GM18505 (cell line): ENCODE data around the gene PRSS33.

Source experiments
- ATAC-seq: cut with Tn5 transposase; IDR thresholded peaks from one replicate; pipeline ENCODE4 v1.9.1; 2021; ENCODE audit not compliant: unreplicated experiment
- POLR2A ChIP-seq: IDR thresholded peaks from 4 replicates; pipeline ENCODE4 v1.6.1; 2011; ENCODE audit warnings: borderline replicate concordance; ENCODE audit not compliant: insufficient read depth, insufficient read length; ENCODE audit errors: extremely low read depth

The PRSS33 gene

DNA sequence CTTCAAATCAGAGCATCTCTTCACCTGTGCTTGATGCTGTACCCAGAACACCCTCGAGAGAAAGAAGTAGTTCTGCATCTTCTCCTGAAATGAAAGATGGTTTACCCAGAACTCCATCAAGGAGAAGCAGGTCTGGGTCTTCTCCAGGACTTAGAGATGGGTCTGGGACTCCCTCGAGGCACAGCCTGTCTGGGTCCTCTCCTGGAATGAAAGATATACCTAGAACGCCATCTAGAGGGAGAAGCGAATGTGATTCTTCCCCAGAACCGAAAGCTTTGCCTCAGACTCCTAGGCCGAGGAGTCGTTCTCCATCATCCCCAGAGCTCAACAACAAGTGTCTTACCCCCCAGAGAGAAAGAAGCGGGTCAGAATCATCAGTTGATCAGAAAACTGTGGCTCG, 22.6 kb downstream of the PRSS33 start:
- no peak for TF ChIP-seq POLR2A
- no peak for ATAC-seq

DNA sequence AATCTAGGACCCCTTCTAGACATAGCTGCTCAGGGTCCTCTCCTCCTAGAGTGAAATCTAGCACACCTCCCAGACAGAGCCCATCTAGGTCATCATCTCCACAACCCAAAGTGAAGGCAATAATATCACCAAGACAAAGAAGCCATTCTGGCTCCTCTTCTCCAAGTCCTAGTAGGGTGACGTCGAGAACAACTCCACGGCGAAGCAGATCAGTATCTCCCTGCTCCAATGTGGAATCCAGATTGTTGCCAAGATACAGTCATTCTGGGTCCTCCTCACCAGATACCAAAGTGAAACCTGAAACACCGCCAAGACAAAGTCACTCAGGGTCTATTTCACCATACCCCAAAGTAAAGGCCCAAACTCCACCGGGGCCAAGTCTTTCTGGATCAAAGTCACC, 24.2 kb downstream of the PRSS33 start:
- no peak for ATAC-seq
- TF ChIP-seq POLR2A, result no peak

DNA sequence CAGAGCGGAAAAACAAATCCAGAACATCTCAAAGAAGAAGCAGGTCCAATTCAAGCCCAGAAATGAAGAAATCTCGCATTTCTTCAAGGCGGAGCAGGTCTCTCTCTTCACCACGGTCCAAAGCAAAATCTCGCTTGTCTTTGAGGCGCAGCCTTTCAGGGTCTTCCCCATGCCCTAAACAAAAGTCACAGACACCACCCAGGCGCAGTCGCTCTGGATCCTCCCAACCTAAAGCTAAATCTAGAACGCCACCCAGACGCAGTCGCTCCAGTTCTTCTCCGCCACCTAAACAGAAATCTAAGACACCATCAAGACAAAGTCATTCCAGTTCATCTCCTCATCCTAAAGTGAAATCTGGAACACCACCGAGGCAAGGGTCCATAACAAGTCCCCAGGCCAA, 24.6 kb downstream of the PRSS33 start:
- ATAC-seq, result no peak

DNA sequence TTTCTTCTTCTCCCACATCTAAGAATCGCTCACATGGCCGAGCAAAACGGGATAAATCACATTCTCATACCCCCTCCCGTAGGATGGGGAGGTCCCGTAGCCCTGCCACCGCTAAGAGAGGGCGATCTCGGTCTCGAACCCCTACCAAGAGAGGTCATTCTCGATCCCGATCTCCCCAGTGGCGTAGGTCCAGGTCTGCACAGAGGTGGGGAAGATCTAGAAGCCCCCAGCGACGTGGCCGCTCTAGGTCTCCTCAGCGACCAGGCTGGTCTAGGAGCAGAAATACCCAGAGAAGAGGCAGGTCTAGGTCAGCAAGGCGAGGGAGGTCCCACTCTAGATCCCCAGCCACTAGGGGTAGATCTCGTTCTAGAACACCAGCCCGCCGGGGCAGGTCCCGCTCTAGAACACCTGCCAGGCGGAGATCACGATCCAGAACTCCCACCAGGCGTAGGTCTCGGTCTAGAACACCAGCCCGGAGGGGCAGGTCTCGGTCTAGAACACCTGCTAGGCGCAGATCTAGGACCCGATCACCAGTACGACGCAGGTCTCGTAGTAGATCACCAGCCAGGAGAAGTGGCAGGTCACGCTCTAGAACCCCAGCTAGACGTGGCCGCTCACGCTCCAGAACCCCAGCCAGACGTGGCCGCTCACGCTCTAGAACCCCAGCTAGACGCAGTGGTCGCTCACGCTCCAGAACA, 25.3 kb downstream of the PRSS33 start:
- peak; percentile 36 for TF ChIP-seq POLR2A
- no peak for ATAC-seq

More for the DNA sequence above, 24.6 kb downstream of the PRSS33 start:
- TF ChIP-seq POLR2A, result no peak

DNA sequence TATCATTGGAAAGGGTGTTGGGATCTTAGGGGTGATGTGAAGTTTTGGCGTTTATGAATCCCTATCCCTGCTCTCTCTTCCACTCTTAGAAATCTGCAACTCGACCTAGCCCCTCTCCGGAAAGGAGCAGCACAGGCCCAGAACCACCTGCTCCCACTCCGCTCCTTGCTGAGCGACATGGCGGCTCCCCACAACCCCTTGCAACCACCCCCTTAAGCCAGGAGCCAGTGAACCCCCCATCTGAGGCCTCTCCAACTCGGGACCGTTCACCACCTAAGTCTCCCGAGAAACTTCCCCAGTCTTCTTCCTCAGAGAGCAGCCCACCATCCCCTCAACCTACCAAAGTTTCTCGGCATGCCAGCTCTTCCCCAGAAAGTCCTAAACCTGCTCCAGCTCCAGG, 25.9 kb downstream of the PRSS33 start:
- ATAC-seq, result no peak
- no peak for TF ChIP-seq POLR2A

DNA sequence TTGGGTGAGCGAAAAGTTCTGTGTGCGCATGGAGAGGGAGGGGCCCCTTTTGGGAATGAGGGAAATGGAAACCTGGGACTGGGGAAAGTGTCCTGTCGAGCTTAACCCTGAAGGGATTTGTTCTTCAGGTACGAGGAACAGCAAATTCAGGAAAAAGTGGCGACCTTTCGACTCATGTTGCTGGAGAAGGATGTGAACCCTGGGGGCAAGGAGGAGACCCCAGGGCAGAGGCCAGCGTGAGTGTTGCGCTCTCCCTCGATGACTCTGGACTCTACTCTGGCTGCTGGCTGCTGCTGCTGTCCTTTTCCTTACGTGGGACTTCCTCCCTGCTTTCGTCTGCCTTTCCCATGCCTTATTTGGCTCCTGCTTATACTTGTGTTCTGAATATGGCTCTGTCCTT, 30.0 kb downstream of the PRSS33 start:
- no peak for TF ChIP-seq POLR2A
- no peak for ATAC-seq

DNA sequence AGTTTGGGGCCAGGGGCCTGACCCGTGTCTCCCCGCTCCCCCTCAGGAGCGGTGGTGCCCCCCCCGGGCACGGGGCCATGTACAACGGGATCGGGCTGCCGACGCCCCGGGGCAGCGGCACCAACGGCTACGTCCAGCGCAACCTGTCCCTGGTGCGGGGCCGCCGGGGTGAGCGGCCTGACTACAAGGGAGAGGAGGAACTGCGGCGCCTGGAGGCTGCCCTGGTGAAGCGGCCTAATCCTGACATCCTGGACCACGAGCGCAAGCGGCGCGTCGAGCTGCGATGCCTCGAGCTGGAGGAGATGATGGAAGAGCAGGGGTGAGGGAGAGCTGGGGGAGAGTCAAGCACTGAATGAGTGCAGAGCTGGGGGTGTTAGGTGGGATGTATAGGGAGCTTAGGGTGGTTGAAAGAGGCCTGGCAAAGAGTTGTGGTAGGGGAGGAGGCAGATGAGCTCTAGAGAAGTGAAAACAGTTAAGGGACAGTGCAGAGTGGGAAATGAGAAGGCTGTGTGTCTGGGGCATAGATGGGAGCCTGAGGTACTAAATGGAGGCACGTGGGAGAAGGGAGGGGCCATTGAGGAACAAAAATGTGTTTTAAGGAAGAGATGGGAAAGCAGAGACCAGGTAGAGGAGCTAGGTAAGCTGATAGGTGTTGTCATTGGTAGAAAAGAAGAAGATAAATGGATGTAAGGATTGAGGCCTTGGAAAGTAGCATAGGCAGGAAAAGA, 30.9 kb downstream of the PRSS33 start:
- TF ChIP-seq POLR2A, result no peak
- no peak for ATAC-seq

DNA sequence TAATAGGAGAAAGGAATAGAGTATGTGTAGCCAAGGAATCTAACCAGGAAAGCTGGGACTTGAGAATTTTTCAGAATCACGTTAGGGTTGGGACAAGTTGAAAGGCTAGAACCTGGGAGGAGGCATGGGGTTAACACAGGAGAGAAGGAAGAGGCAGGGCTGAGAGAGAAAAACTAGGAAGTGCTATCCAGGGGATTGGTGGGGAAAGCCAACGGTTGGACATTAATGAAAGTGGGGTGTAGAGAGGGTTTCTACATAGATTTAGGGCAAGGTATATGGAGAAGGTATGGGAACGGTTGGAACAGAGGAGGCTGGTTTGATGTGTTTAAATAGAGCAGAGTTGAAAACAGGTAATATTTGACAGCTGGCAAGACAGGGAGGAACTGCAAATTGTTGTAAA, 32.2 kb downstream of the PRSS33 start:
- ATAC-seq, result no peak
- no peak for TF ChIP-seq POLR2A

DNA sequence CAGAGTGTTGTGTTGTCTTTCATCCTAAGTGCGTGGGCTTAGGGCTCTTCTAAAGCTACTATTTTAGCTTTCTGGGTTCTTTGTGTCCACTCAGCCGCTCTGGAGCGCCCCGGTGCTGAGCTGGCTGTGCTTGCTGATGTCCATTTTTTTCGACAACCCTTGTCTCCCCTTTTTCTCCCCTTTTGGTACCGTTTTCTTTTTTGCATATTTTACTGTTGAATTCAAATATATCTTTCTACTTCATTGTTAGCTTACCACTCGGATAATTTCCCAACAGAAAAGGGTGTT, 33.7 kb downstream of the PRSS33 start:
- no peak for ATAC-seq
- TF ChIP-seq POLR2A, result no peak

DNA sequence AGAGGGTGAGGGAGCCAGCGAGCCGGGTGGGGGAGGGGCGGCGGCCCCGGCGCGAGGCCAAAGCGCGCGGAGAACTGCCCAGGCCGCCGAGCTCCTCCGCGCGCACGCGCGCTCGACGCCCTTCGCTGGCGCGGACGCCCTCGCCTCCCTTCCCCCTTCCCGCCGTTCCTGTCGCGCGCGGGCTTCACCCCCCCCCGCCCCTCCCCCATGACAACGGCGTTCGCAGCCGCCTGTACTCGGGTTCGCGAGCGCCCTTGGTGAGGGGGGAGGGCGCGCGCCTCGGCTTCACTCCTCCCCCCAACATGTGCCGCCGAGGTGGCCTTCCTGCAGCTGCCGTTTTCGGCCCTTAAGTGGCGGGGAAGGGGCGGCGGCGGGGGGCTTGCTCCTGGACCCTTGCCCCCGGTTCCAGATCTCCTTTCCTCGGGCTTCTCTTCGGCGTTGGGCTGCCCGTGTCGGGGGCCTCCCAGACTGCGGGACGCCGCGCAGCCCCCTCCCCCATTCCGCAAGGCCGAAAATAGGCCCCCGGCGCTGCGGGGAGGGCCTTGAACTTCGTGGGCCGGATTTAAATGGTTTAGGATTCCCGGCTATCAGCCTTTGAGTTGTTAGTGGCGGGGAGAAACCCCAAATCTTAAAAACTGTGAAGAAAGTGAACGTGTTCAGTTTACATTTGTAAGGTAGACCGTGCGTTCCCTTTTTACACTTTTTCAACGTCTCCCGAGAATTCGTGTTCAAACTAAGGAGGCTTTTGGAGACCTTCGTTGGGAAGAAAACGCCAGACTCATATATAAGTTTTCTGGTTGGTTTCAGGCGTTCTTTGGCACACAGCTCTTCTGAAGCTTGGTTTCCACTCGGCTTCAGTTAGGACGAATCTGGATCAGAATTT, 34.3 kb downstream of the PRSS33 start:
- ATAC-seq, result peak; percentile 39
- TF ChIP-seq POLR2A, result no peak

DNA sequence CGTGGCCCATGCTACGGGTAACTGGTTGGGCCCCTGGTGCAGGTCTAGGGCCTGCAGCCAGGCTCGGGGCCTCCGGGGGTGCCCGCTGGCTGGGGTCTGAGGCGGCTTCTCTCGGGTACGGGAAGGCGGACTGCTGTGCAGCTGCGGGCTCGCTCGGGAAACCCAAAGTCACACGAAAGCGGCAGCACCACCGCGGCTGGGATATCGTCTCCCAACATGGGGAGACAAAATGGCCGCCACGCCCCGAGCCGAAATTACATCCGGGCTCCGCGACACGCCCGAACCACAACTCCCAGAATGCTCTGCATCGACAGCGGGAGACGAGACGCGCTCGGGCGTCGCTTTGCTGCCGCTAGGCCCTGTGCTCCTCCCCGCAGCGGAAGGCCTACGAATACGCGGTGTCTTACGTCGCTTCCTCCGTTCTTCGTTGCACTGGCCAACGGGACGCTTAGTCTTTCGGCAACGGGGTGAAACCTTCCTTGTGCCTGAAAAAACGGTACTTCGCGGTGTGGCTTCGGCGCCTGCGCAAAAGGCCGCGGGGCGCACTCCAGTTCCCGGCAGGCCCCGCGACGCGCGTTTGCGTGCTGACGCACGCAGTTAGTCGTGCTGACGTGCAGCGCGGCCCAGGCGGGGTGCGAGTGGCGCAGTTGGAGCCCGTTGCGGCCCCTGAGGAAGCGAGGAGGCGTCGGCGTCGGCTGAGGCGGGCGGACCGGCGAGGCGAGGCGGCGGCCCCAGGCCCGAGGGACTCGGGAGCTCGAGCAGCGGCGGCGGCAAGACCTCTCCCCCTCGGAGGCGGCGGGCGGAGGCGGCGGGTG, 35.1 kb downstream of the PRSS33 start, which contains the start of gene SRRM2:
TSS of gene SRRM2 (plus strand) at position 604 of the 815 bp plus-strand sequence. CDS start 3,727 bp downstream, outside the sequence.
- peak; percentile 86 for TF ChIP-seq POLR2A
- ATAC-seq, result peak; percentile 80

DNA sequence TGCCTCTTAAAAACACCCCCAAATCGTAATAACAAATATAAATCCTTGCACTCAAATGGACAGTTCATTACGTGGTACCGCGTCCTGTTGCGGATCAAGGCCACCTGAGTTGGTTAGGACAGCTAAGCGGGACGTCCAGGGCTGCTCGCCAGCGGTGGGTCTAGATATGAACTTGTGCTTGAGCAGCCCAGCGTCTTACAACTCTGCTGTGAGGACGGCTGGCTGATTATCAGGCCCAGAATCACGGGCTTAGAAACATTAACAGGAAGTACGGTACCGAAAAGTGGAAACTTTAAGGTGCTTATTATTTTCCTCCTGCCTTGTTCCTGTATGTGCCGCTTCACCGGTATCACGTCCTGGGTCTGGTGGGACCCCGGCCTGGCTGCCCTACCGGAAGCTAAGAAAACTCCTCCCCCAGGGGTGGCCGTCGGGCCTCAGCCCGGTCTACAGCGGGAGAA, 35.8 kb downstream of the PRSS33 start:
- ATAC-seq, result peak; percentile 29
- no peak for TF ChIP-seq POLR2A

DNA sequence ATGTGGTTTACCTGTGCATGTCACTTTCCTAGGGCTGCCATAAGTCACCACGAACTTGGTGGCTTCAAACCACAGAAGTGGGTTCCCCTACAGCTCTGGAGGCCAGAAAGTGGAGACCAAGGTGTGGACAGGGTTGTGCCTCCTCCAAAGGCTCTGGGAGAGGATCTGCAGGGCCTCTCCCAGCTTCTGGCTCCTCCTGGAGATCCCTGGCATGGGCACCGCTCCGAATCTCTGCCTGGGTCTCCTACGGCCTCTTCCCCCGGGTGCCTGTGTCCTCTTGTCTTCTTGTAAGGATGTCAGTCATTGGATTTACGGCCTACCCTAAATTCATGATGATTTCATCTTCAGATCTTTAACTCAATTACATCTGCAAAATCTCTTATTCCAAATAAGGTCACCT, 37.4 kb downstream of the PRSS33 start:
- no peak for ATAC-seq
- TF ChIP-seq POLR2A, result no peak
